Ramos (cell line): ENCODE results near the gene MRPS22.

ENCODE experiments used
- in situ Hi-C: fragments of 300-500 bp; cut with MboI; formaldehyde crosslinking; loops from one replicate; pipeline ENCODE4 v1.14.3; 2022; ENCODE audit warnings: low sequenced_read_pairs; ENCODE audit not compliant: unreplicated experiment

Gene MRPS22

GRCh38 chr3:139343895-139344856 is at the start of gene MRPS22:
Gene MRPS22, plus strand, starts transcription at chr3:139344020. Its CDS starts 7 bp downstream, at chr3:139344027.
- in situ Hi-C loops: loop anchor here (25.0 kb wide), 1 partner anchor 657 kb away; no protein-coding TSS in a partner anchor

- in situ Hi-C loops: no loop called here
These were observed 48.8 kb upstream of the MRPS22 start for GRCh38 chr3:139295040-139295439.

GRCh38 chr3:139296141-139296718 is 47.6 kb upstream of the MRPS22 start:
- in situ Hi-C loops: no loop called here

GRCh38 chr3:139297588-139298311 is 46.1 kb upstream of the MRPS22 start:
- in situ Hi-C loops: no loop called here

- in situ Hi-C loops: no loop called here
These were observed 44.3 kb upstream of the MRPS22 start for GRCh38 chr3:139299261-139300132.

- in situ Hi-C loops: no loop called here
These were observed 43.4 kb upstream of the MRPS22 start for GRCh38 chr3:139300416-139300815.

GRCh38 chr3:139301183-139301582 is 42.6 kb upstream of the MRPS22 start:
- in situ Hi-C loops: no loop called here

GRCh38 chr3:139301654-139302053 is 42.2 kb upstream of the MRPS22 start:
- in situ Hi-C loops: no loop called here

- in situ Hi-C loops: no loop called here
These were observed 41.6 kb upstream of the MRPS22 start for GRCh38 chr3:139302084-139302800.

- in situ Hi-C loops: no loop called here
These were observed 41.1 kb upstream of the MRPS22 start for GRCh38 chr3:139302801-139303113.

- in situ Hi-C loops: no loop called here
These were observed 40.6 kb upstream of the MRPS22 start for GRCh38 chr3:139303216-139303615.

- in situ Hi-C loops: no loop called here
These were observed 39.4 kb upstream of the MRPS22 start for GRCh38 chr3:139304383-139304782.

- in situ Hi-C loops: no loop called here
These were observed 37.7 kb upstream of the MRPS22 start for GRCh38 chr3:139306078-139306477.

- in situ Hi-C loops: no loop called here
These were observed 36.7 kb upstream of the MRPS22 start for GRCh38 chr3:139307072-139307491.

GRCh38 chr3:139307601-139308555 is 35.9 kb upstream of the MRPS22 start:
- in situ Hi-C loops: no loop called here

- in situ Hi-C loops: no loop called here
These were observed 35.3 kb upstream of the MRPS22 start for GRCh38 chr3:139308560-139308959.

GRCh38 chr3:139309061-139309591 is 34.7 kb upstream of the MRPS22 start:
- in situ Hi-C loops: no loop called here

GRCh38 chr3:139309880-139310279 is 33.9 kb upstream of the MRPS22 start:
- in situ Hi-C loops: no loop called here
